Measurements from ENCODE around the gene SYT11. TPM values are rescaled to one million over a fixed set of nuclear protein-coding genes. Genes with fewer than 3 reads are reported as not detected.
"Not testable (repeated sequence)": the region's sequence is repeated elsewhere in the genome, so short reads cannot be mapped to it uniquely, and the experiment has no call there.

SYT11 gene
- total and polyA plus RNA-seq, 9 of the 15 experiments (the other 6 are each of a cell fraction or from before 2014, with no cell fraction given), result 0.05 to 0.18 (median 0.11) TPM

- TF ChIP-seq XRCC5 (IDR thresholded peaks at IDR 0.05; ENCODE audit: low read depth, low read length) (no peak), PRMT5 (CRISPR knock-in tag; IDR thresholded peaks at IDR 0.05) (no peak)
Measured at GRCh38 chr1:155893389-155894142, 34.2 kb downstream of the SYT11 start (continued).

GRCh38 chr1:155895617-155896016, 36.2 kb downstream of the SYT11 start:
- WGBS (ENCODE audit: insufficient coverage, low coverage, missing lambda C conversion rate), result 71% methylated on average over 4 of the region's 6 CpGs

GRCh38 chr1:155896476-155896875, 37.1 kb downstream of the SYT11 start:
- in situ Hi-C loops (cut with MboI); intact Hi-C loops (cut with micrococcal nuclease); H3K79me2 ChIP-seq (ENCODE audit: control insufficient read depth, insufficient read depth, low read length); H3K9ac ChIP-seq (ENCODE audit: insufficient read depth in 1 of 2, low read depth in 2 of 2, low read length in 2 of 2); H3K9me1 ChIP-seq (ENCODE audit: control insufficient read depth, insufficient read depth, low read length); BruUV-seq (replicated peaks); ATAC-seq; H3K4me3 ChIP-seq; H3K4me2 ChIP-seq (ENCODE audit: insufficient read depth, low read length); FAIRE-seq; H4K20me1 ChIP-seq (replicated peaks; ENCODE audit: control insufficient read depth, insufficient read depth, low read length); H2AFZ ChIP-seq (ENCODE audit: low read depth, low read length); CTCF ChIA-PET (ENCODE audit: low intra/inter-chr PET ratio); H3K27ac ChIP-seq (ENCODE audit: extremely low read depth, low read depth, low read length); H3K9me3 ChIP-seq (replicated peaks; ENCODE audit: control insufficient read depth, insufficient read depth, low read depth, low read length); DNase-seq (ENCODE audit: extremely low read depth in 1 of 4, low spot score in 3 of 4); H3K27me3 ChIP-seq (ENCODE audit: control insufficient read depth in 2 of 2, insufficient read depth in 2 of 2, low read length in 2 of 2): not testable (repeated sequence)
- WGBS (ENCODE audit: insufficient coverage, low coverage, missing lambda C conversion rate), result 80% methylated on average over 8 of the region's 8 CpGs
- H3K36me3 ChIP-seq (ENCODE audit: control insufficient read depth, insufficient read depth, low read length), result peaks cover 47% of the 10 kb centered on the region
- POLR2A ChIA-PET, result interaction anchor here (0.8 to 1.0 kb wide), 3 partner anchors 12 to 30 kb away, joined by 3 read pairs; no protein-coding TSS in a partner anchor
- peaks cover 3 to 16% of the 10 kb centered on the region in 2 experiments; a peak in 4 of 5 replicates for H3K4me1 ChIP-seq (replicated peaks in 1 of 2; ENCODE audit: control insufficient read depth in 2 of 2, insufficient read depth in 2 of 2, low read length in 2 of 2)

More at GRCh38 chr1:155895617-155896016, 36.2 kb downstream of the SYT11 start:
- H3K4me2 ChIP-seq (ENCODE audit: insufficient read depth, low read length); in situ Hi-C loops (cut with MboI); H3K9me1 ChIP-seq (ENCODE audit: control insufficient read depth, insufficient read depth, low read length); H3K9me3 ChIP-seq (replicated peaks; ENCODE audit: control insufficient read depth, insufficient read depth, low read depth, low read length); H3K79me2 ChIP-seq (ENCODE audit: control insufficient read depth, insufficient read depth, low read length); H2AFZ ChIP-seq (ENCODE audit: low read depth, low read length); H3K4me3 ChIP-seq; CTCF ChIA-PET (ENCODE audit: low intra/inter-chr PET ratio); H4K20me1 ChIP-seq (replicated peaks; ENCODE audit: control insufficient read depth, insufficient read depth, low read length); DNase-seq (ENCODE audit: extremely low read depth in 1 of 4, low spot score in 3 of 4); H3K27me3 ChIP-seq (ENCODE audit: control insufficient read depth in 2 of 2, insufficient read depth in 2 of 2, low read length in 2 of 2); BruUV-seq (replicated peaks); ATAC-seq; intact Hi-C loops (cut with micrococcal nuclease); H3K27ac ChIP-seq (ENCODE audit: extremely low read depth, low read depth, low read length); FAIRE-seq; H3K9ac ChIP-seq (ENCODE audit: insufficient read depth in 1 of 2, low read depth in 2 of 2, low read length in 2 of 2): not testable (repeated sequence)
- Histone ChIP-seq H3K4me1 (replicated peaks in 1 of 2; ENCODE audit: control insufficient read depth in 2 of 2, insufficient read depth in 2 of 2, low read length in 2 of 2) (peaks cover 0 to 13% of the 10 kb centered on the region in 2 experiments; a peak in 3 of 5 replicates), H3K36me3 (ENCODE audit: control insufficient read depth, insufficient read depth, low read length) (peaks cover 38% of the 10 kb centered on the region)
- TF ChIP-seq ZNF121 (CRISPR knock-in tag; conservative IDR thresholded peaks at IDR 0.05), result peak; percentile 53; the same call in 1 of the 2 replicates
- POLR2A ChIA-PET, result interaction anchor here (0.6 to 2.0 kb wide), 7 partner anchors 9 to 38 kb away, joined by 3 to 14 read pairs (median 4); partner anchors contain the start of genes GON4L and SYT11
